Adrenal gland (tissue), 12 donors: ENCODE data around the gene FAM120B. TPM values are rescaled to one million over a fixed set of nuclear protein-coding genes. Genes with fewer than 3 reads are reported as not detected.

ENCODE experiments used
- DNase-seq, 7 donors: peaks; one replicate each; pipeline ENCODE4 v3.0.0-alpha.2; 2019 to 2020
- H3K27ac ChIP-seq, 5 donors: fragments of 200-600 bp; sonication (generic) in 4 of 5; 1 replicate in 3 of 5; 2 replicates in 2 of 5; pipeline versions ENCODE4 v1.5.1 to v1.8.0; 2016 to 2020; ENCODE audit warnings: mild to moderate bottlenecking in 1 of 5
- H3K27me3 ChIP-seq: fragments of 200-600 bp; 2 replicates; pipeline ENCODE4 v1.8.0; 2021
- H3K36me3 ChIP-seq, 2 donors: fragments of 200-600 bp; replicated peaks in 1 of 2; 1 replicate in 1 of 2; 2 replicates in 1 of 2; pipeline versions ENCODE4 v1.5.1 to v1.8.0; 2018 to 2022
- H3K4me1 ChIP-seq, 2 donors: fragments of 200-600 bp; replicated peaks in 1 of 2; 1 replicate in 1 of 2; 2 replicates in 1 of 2; pipeline versions ENCODE4 v1.5.1 to v1.8.0; 2018 to 2021
- H3K4me3 ChIP-seq, 4 donors: fragments of 200-600 bp; sonication (generic) in 3 of 4; one replicate each; pipeline ENCODE4 v1.5.1; 2016 to 2018
- H3K9me3 ChIP-seq, 3 donors: fragments of 200-600 bp; sonication (generic) in 1 of 3; replicated peaks in 1 of 3; 1 replicate in 2 of 3; 2 replicates in 1 of 3; pipeline versions ENCODE4 v1.5.1 to v1.8.0; 2016 to 2021
- POLR2A ChIP-seq, 2 donors: fragments of 450-650 bp; IDR thresholded peaks; one replicate each; pipeline ENCODE4 v1.6.1; 2017; ENCODE audit warnings: antibody characterized with exemption in 2 of 2, mild to moderate bottlenecking in 2 of 2, moderate library complexity in 1 of 2
- WGBS, 4 donors: extraction: QIAGEN DNeasy Blood & Tissue Kit in 2 of 4; methylation state at CpG; one replicate each; pipeline versions ENCODE4 v1.1.5 to v1.1.7; 2013 to 2017; 5-methylcytosine and 5-hydroxymethylcytosine counted together
- intact Hi-C, 2 donors: fragments of 100-400 bp; cut with DNase I; formaldehyde crosslinking; loops; one replicate each; pipeline versions ENCODE4 v1.14.1 to v1.15.0; 2022 to 2023
- polyA plus RNA-seq, 3 donors: library from polyadenylated mRNA; stranded (reverse); fragments of 200-250 nt in 2 of 3; fragments of 350-450 nt in 1 of 3; fragmentation: Illumina TruSeq in 1 of 3; extraction: RNeasy Lipid Tissue Mini Kit (QIAGEN cat#74804) in 1 of 3; gene quantifications; one replicate each; pipeline ENCODE4 v1.2.3, GENCODE V29; 2013 to 2014
- total RNA-seq, 9 donors: library from RNA; depleted of rRNA in 4 of 9; stranded (reverse); fragments of >200 nt in 4 of 9; fragments of 120-200 nt in 1 of 9; fragmentation: NEBNext Ultra II Directional in 1 of 9; extraction: Animal tissue kit (Norgen Biotek cat#: 25700) in 1 of 9; gene quantifications; one replicate each; pipeline versions ENCODE4 v1.1.0 to v1.2.4, GENCODE V29; 2013 to 2023
- TF ChIP-seq, protein P1 (sequence below), 6 experiments: fragments of 450-650 bp in 4 of 6; fragments of 200-600 bp in 2 of 6; sonication (generic) in 1 of 6; IDR thresholded peaks; 1 replicate in 5 of 6; 2 replicates in 1 of 6; pipeline versions ENCODE4 v1.5.1 to v1.8.0; 2016 to 2021; ENCODE audit warnings: antibody characterized with exemption in 6 of 6, mild to moderate bottlenecking in 2 of 6, moderate library complexity in 1 of 6
- donor health status: healthy with polysubstance abuse.
- donor health status: Bipolar disorder and iron deficiency.
- donor health status: DM: yes; HTN: yes; CAD: no.
- donor health status: DM: no; HTN: no; CAD: no.
- donor health status: DM: no; HTN: no; CAD: no.
- donor health status: DM: yes; HTN: yes; CAD: no.

FAM120B gene
- total and polyA plus RNA-seq, 12 donors: 12.4 to 42.0 (median 27.4) TPM

DNA sequence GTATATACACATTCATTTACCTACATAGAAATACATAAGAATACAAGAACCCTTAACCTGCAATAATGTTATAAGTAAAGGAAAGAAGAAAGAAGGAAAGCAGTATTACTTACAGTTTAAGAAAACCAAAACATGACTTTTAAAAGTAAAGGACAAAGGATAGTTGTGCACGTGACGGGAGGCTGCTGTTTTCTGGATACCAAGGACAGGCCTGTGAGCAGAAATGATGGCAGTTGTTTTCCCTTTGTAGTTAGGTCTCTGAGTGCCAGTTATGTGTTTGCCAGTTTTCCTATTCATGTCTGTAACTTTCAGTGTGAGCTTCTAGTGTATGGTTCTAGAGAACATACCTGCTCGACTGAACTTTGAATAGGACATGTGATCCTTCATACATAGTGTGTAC, 54.8 kb downstream of the FAM120B start:
- H3K27me3 ChIP-seq: no peaks in the 10 kb centered on the region
- WGBS, 4 donors: 42 to 60% (median 58%) methylated on average over 3 of the region's 3 CpGs
- no peaks in the 10 kb centered on the region for H3K9me3 ChIP-seq
- peaks cover 9 to 13% of the 10 kb centered on the region in 2 donors for H3K4me1 ChIP-seq
- H3K27ac ChIP-seq: peak overlapping the region in 3 of 5 donors; percentile 55 to 90 (median 59)
- intact Hi-C loops: no loop called here
- peak in 2 of 7 donors; percentile 50 to 53 for DNase-seq
- H3K4me3 ChIP-seq: no peak overlapping the region
- H3K36me3 ChIP-seq: peaks cover 0 to 28% of the 10 kb centered on the region in 2 donors
- TF ChIP-seq, protein P1, sequence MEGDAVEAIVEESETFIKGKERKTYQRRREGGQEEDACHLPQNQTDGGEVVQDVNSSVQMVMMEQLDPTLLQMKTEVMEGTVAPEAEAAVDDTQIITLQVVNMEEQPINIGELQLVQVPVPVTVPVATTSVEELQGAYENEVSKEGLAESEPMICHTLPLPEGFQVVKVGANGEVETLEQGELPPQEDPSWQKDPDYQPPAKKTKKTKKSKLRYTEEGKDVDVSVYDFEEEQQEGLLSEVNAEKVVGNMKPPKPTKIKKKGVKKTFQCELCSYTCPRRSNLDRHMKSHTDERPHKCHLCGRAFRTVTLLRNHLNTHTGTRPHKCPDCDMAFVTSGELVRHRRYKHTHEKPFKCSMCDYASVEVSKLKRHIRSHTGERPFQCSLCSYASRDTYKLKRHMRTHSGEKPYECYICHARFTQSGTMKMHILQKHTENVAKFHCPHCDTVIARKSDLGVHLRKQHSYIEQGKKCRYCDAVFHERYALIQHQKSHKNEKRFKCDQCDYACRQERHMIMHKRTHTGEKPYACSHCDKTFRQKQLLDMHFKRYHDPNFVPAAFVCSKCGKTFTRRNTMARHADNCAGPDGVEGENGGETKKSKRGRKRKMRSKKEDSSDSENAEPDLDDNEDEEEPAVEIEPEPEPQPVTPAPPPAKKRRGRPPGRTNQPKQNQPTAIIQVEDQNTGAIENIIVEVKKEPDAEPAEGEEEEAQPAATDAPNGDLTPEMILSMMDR (IDR thresholded peaks at IDR 0.05): no peak

DNA sequence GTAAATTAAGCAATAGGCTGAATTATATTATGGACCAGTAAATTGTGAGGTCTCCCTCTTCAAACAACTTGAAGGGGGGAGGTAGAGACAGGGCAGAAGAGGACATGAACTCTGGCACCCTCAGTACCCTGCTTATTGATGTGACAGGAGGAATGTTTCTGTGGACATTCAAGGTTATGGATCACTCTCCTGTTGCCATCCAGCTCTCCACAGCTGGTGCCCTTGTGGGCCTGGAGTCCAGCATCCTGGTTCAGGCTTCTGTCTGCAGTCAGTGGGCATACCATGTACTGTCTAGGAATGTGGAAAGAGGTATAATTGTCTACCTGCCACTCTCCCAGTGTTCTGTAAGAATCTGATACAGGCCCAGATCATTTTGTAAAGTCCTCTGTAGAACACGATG, 55.6 kb downstream of the FAM120B start:
- Histone ChIP-seq H3K9me3 (no peaks in the 10 kb centered on the region), H3K4me1 (peaks cover 9 to 13% of the 10 kb centered on the region in 2 donors), H3K27me3 (no peaks in the 10 kb centered on the region), H3K4me3 (no peak overlapping the region), H3K27ac (peak overlapping the region in 2 of 5 donors; percentile 55 to 59), H3K36me3 (peaks cover 0 to 28% of the 10 kb centered on the region in 2 donors)
- WGBS, 4 donors: 88 to 97% (median 94%) methylated on average over 1 of the region's 1 CpG
- DNase-seq: peak in 5 of 7 donors; percentile 37 to 76 (median 51)
- no peak for TF ChIP-seq POLR2A (IDR thresholded peaks at IDR 0.05)
- TF ChIP-seq, protein P1 (IDR thresholded peaks at IDR 0.05): no peak
- intact Hi-C loops: no loop called here

DNA sequence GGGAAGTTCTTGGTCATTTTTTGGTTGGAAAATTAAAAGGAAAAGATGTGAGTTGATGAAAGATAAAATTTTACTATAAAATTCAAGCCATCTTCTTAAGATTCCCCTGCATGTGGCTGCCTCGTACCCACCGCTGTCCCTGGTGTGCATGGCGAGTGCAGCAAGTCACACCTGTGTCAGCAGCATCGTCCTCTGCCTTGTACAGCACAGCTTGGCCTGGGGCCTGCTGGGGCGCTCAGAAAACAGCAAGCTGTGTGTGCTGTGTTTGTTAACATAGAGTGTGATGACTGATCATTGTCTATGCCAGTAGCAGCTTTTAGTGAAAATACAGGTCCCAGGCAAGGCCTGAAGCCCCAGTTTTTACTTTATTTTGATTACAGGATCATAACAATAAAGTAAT, 56.7 kb downstream of the FAM120B start:
- H3K27ac ChIP-seq: no peak overlapping the region
- 95 to 98% (median 96%) methylated on average over 5 of the region's 5 CpGs for WGBS, 4 donors
- TF ChIP-seq, protein P1 (IDR thresholded peaks at IDR 0.05): no peak
- TF ChIP-seq POLR2A (IDR thresholded peaks at IDR 0.05): no peak
- DNase-seq: no peak
- H3K27me3 ChIP-seq: no peaks in the 10 kb centered on the region
- peaks cover 9 to 13% of the 10 kb centered on the region in 2 donors for H3K4me1 ChIP-seq
- H3K4me3 ChIP-seq: no peak overlapping the region
- no peaks in the 10 kb centered on the region for H3K9me3 ChIP-seq
- intact Hi-C loops: no loop called here
- H3K36me3 ChIP-seq: peaks cover 0 to 26% of the 10 kb centered on the region in 2 donors

DNA sequence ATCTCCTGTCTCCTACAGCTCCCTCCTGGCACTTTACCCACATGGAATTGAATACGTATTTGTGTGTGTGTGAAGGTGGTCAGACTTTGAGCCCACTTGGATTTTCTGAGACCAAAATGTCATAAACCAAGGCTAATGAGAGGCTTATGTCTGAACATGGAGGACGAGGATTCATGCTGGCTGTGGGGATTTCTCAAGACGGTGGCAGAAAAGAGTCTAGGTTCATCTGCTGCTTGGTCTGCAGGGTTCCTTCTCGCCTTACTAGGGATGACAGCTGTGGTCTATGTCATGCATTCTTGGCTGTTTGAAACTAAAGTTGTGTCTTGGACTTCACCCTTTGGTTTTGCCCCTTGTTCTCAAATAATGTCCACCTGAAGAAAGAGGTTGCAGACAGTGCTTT, 58.6 kb downstream of the FAM120B start:
- no peak for TF ChIP-seq POLR2A (IDR thresholded peaks at IDR 0.05)
- TF ChIP-seq, protein P1 (IDR thresholded peaks at IDR 0.05): no peak
- Histone ChIP-seq H3K27me3 (no peaks in the 10 kb centered on the region), H3K4me1 (peaks cover 9 to 13% of the 10 kb centered on the region in 2 donors), H3K4me3 (no peak overlapping the region), H3K27ac (no peak overlapping the region), H3K9me3 (no peaks in the 10 kb centered on the region), H3K36me3 (peaks cover 0 to 20% of the 10 kb centered on the region in 2 donors)
- intact Hi-C loops: no loop called here
- no peak for DNase-seq
- WGBS, 4 donors: 89 to 95% (median 92%) methylated on average over 4 of the region's 4 CpGs
